ENCODE measurements around the gene COX7C. TPM values are rescaled to one million over a fixed set of nuclear protein-coding genes. Genes with fewer than 3 reads are reported as not detected.

The COX7C gene
- total and polyA plus RNA-seq, 2 donors (not counting 1 experiment from before 2014, with no cell fraction given) = 338 to 346 TPM

- no peak overlapping the region for H3K27ac Mint-ChIP-seq
- intact Hi-C loops (cut with micrococcal nuclease) = loop anchor here (10.0 kb wide), 1 partner anchor 461 kb away; no protein-coding TSS in a partner anchor
- WGBS (ENCODE audit: insufficient coverage) = no CpG with 5 or more reads among the region's 2 CpGs
Measured at GRCh38 chr5:86613455-86613854, 4.3 kb upstream of the COX7C start.

DNA sequence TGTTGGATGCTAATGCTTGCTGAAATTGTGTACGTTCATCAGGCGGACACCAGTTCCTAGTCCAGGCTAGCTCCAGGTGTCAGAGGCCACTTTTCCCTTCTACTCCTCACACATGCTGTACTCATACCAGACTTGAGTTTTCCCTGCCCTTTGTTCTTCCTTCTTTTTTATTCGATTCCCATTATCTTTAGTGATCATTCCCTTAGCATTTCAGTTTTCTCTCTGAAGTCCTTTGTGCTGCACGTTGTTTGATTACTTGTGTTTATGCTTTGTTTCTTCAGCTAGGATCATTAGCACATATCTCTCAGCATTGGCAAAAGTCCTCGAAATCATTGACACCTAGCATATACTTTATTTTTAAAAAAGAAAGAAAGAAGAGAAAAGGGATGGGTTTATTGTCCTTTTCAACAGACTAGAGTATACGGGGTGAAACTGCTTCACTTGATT, 409 bp upstream of the COX7C start:
- H3K4me1 ChIP-seq (ENCODE audit: control insufficient read depth in 2 of 2, insufficient read depth in 2 of 2, low read length in 2 of 2) = peaks cover 15 to 18% of the 10 kb centered on the region in 2 donors
- H2AFZ ChIP-seq (ENCODE audit: insufficient read depth, low read depth, low read length, poor library complexity, severe bottlenecking) = peak overlapping the region; percentile 89
- no peak overlapping the region for H3K9ac ChIP-seq (ENCODE audit: low read length)
- H3K4me3 ChIP-seq (ENCODE audit: control extremely low read depth in 1 of 5, extremely low read depth in 1 of 5, insufficient read depth in 1 of 5, low read depth in 2 of 5, low read length in 4 of 5) = peak overlapping the region in 2 of 5 experiments; percentile 94 to 99
- ChIA-PET POLR2A (no interaction called here), CTCF (no interaction called here)
- H3K4me3 Mint-ChIP-seq = peak overlapping the region; percentile 100
- H3K9me3 Mint-ChIP-seq (ENCODE audit: insufficient read depth) = no peaks in the 10 kb centered on the region
- TF ChIP-seq, protein P1, sequence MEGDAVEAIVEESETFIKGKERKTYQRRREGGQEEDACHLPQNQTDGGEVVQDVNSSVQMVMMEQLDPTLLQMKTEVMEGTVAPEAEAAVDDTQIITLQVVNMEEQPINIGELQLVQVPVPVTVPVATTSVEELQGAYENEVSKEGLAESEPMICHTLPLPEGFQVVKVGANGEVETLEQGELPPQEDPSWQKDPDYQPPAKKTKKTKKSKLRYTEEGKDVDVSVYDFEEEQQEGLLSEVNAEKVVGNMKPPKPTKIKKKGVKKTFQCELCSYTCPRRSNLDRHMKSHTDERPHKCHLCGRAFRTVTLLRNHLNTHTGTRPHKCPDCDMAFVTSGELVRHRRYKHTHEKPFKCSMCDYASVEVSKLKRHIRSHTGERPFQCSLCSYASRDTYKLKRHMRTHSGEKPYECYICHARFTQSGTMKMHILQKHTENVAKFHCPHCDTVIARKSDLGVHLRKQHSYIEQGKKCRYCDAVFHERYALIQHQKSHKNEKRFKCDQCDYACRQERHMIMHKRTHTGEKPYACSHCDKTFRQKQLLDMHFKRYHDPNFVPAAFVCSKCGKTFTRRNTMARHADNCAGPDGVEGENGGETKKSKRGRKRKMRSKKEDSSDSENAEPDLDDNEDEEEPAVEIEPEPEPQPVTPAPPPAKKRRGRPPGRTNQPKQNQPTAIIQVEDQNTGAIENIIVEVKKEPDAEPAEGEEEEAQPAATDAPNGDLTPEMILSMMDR (IDR thresholded peaks at IDR 0.05) = no peak
- TF ChIP-seq EZH2 (IDR thresholded peaks at IDR 0.05; ENCODE audit: borderline replicate concordance, insufficient read depth, low read depth, low read length, poor library complexity, severe bottlenecking) = no peak
- H3K27me3 ChIP-seq (replicated peaks in 1 of 4; ENCODE audit: control extremely low read depth in 1 of 4, control insufficient read depth in 3 of 4, insufficient read depth in 4 of 4, low read length in 3 of 4) = peaks cover 0 to 18% (median 5%) of the 10 kb centered on the region in 4 experiments
- peak overlapping the region; percentile 74 for H3K4me2 ChIP-seq (replicated peaks; ENCODE audit: low read depth, low read length, poor library complexity, severe bottlenecking)
- H3K27ac ChIP-seq (ENCODE audit: low read length in 2 of 2) = peak overlapping the region in 1 of 2 donors; percentile 95
- H3K9me3 ChIP-seq (ENCODE audit: control extremely low read depth in 1 of 3, control insufficient read depth in 2 of 3, insufficient read depth in 1 of 3, low read length in 2 of 3) = no peaks in the 10 kb centered on the region
- H4K20me1 ChIP-seq (ENCODE audit: control insufficient read depth, insufficient read depth, low read length, poor library complexity, severe bottlenecking) = no peaks in the 10 kb centered on the region
- H3K36me3 ChIP-seq (replicated peaks in 1 of 2; ENCODE audit: control extremely low read depth in 1 of 2, control insufficient read depth in 1 of 2, extremely low read depth in 1 of 2, insufficient read depth in 2 of 2, low read length in 1 of 2) = peaks cover 4 to 27% of the 10 kb centered on the region in 2 experiments
- H3K79me2 ChIP-seq (ENCODE audit: control insufficient read depth, insufficient read depth, low read length) = peaks cover 13% of the 10 kb centered on the region
- ATAC-seq (ENCODE audit: low read depth) (no peak), DNase-seq (no peak)
- WGBS (ENCODE audit: insufficient coverage) = no CpG with 5 or more reads among the region's 6 CpGs
- H3K27me3 Mint-ChIP-seq = peaks cover 20% of the 10 kb centered on the region
- intact Hi-C loops (cut with micrococcal nuclease) = loop anchor here (1.0 to 10.0 kb wide), 3 partner anchors 457 to 796 kb away; no protein-coding TSS in a partner anchor
- peaks cover 25% of the 10 kb centered on the region for H3K4me1 Mint-ChIP-seq
- no peak overlapping the region for H3K27ac Mint-ChIP-seq

More at GRCh38 chr5:86613455-86613854, 4.3 kb upstream of the COX7C start:
- H3K27ac ChIP-seq (ENCODE audit: low read length in 2 of 2) = no peak overlapping the region
- no peak overlapping the region for H2AFZ ChIP-seq (ENCODE audit: insufficient read depth, low read depth, low read length, poor library complexity, severe bottlenecking)
- H3K4me1 ChIP-seq (ENCODE audit: control insufficient read depth in 2 of 2, insufficient read depth in 2 of 2, low read length in 2 of 2) = peaks cover 5 to 7% of the 10 kb centered on the region in 2 donors
- no peaks in the 10 kb centered on the region for H3K9me3 Mint-ChIP-seq (ENCODE audit: insufficient read depth)
- TF ChIP-seq EZH2 (IDR thresholded peaks at IDR 0.05; ENCODE audit: borderline replicate concordance, insufficient read depth, low read depth, low read length, poor library complexity, severe bottlenecking) = no peak
- no peaks in the 10 kb centered on the region for H3K36me3 ChIP-seq (replicated peaks in 1 of 2; ENCODE audit: control extremely low read depth in 1 of 2, control insufficient read depth in 1 of 2, extremely low read depth in 1 of 2, insufficient read depth in 2 of 2, low read length in 1 of 2)
- H3K4me2 ChIP-seq (replicated peaks; ENCODE audit: low read depth, low read length, poor library complexity, severe bottlenecking) = no peak overlapping the region
- no peak for ATAC-seq (ENCODE audit: low read depth)
- no peak for DNase-seq
- no peak overlapping the region for H3K9ac ChIP-seq (ENCODE audit: low read length)
- H3K4me3 ChIP-seq (ENCODE audit: control extremely low read depth in 1 of 5, extremely low read depth in 1 of 5, insufficient read depth in 1 of 5, low read depth in 2 of 5, low read length in 4 of 5) = no peak overlapping the region
- H4K20me1 ChIP-seq (ENCODE audit: control insufficient read depth, insufficient read depth, low read length, poor library complexity, severe bottlenecking) = no peaks in the 10 kb centered on the region
- H3K27me3 ChIP-seq (replicated peaks in 1 of 4; ENCODE audit: control extremely low read depth in 1 of 4, control insufficient read depth in 3 of 4, insufficient read depth in 4 of 4, low read length in 3 of 4) = peaks cover 0 to 29% (median 12%) of the 10 kb centered on the region in 4 experiments
- ChIA-PET POLR2A (no interaction called here), CTCF (no interaction called here)
- no peaks in the 10 kb centered on the region for H3K9me3 ChIP-seq (ENCODE audit: control extremely low read depth in 1 of 3, control insufficient read depth in 2 of 3, insufficient read depth in 1 of 3, low read length in 2 of 3)
- H3K4me3 Mint-ChIP-seq = no peak overlapping the region
- peaks cover 48% of the 10 kb centered on the region for H3K27me3 Mint-ChIP-seq
- peaks cover 8% of the 10 kb centered on the region for H3K79me2 ChIP-seq (ENCODE audit: control insufficient read depth, insufficient read depth, low read length)
- peaks cover 9% of the 10 kb centered on the region for H3K4me1 Mint-ChIP-seq
